Naive thymus-derived CD8-positive, alpha-beta T cell (primary cell): ENCODE data around the gene TPTE2. TPM values are rescaled to one million over a fixed set of nuclear protein-coding genes. Genes with fewer than 3 reads are reported as not detected.

Experiments
- ATAC-seq, 2 donors: fragments of 150-1000 bp; cut with Tn5 transposase in 1 of 2; sonication (Bioruptor Pico), chemical (Tn5 transposase) in 1 of 2; 1 replicate in 1 of 2; 2 replicates in 1 of 2; pipeline ENCODE4 v1.10.0; 2021; ENCODE audit warnings: mild to moderate bottlenecking in 2 of 2, moderate library complexity in 2 of 2
- POLR2A ChIA-PET: fragments of 350-600 bp; sonication (Branson Sonifier 250); formaldehyde crosslinking; loops from one replicate; lab custom pipeline; 2021; ENCODE audit warnings: antibody characterized with exemption; lab: Charles Lee
- DNase-seq, 10 donors: peaks; one replicate each; pipeline versions ENCODE4 v3.0.0 to v3.0.0-alpha.2; 2020 to 2022
- H3K27ac Mint-ChIP-seq, 10 donors: one replicate each; pipeline ENCODE4 v1.8.0; 2020 to 2022; ENCODE audit warnings: mild to moderate bottlenecking in 10 of 10, mixed read lengths in 10 of 10, moderate library complexity in 4 of 10, inconsistent platforms in 1 of 10
- H3K27me3 Mint-ChIP-seq, 5 donors: one replicate each; pipeline ENCODE4 v1.8.0; 2021 to 2022; ENCODE audit warnings: mixed read lengths in 5 of 5
- H3K36me3 Mint-ChIP-seq, 3 donors: one replicate each; pipeline ENCODE4 v1.8.0; 2020 to 2022; ENCODE audit warnings: mixed read lengths in 3 of 3, mild to moderate bottlenecking in 2 of 3, inconsistent platforms in 1 of 3
- H3K4me1 Mint-ChIP-seq, 4 donors: one replicate each; pipeline ENCODE4 v1.8.0; 2021 to 2022; ENCODE audit warnings: mixed read lengths in 4 of 4
- H3K4me3 Mint-ChIP-seq, 10 donors: one replicate each; pipeline ENCODE4 v1.8.0; 2020 to 2022; ENCODE audit warnings: mild to moderate bottlenecking in 10 of 10, mixed read lengths in 10 of 10, moderate library complexity in 6 of 10, inconsistent platforms in 1 of 10
- H3K9me3 Mint-ChIP-seq, 9 donors: one replicate each; pipeline ENCODE4 v1.8.0; 2020 to 2022; ENCODE audit warnings: mixed read lengths in 9 of 9, mild to moderate bottlenecking in 3 of 9, inconsistent platforms in 1 of 9, moderate library complexity in 1 of 9
- polyA plus RNA-seq, 3 donors: library from polyadenylated mRNA; unstranded; fragments of 300-500 nt; fragmentation: Illumina TruSeq; gene quantifications; one replicate each; pipeline ENCODE4 v1.2.3, GENCODE V29; 2021
- total RNA-seq, 8 experiments: library from RNA in 2 of 8; stranded (reverse) in 2 of 8; gene quantifications; one replicate each; pipeline ENCODE4 v1.2.3 and lab custom pipeline; 2021 to 2026

TPTE2 gene
- total and polyA plus RNA-seq, 5 experiments from 2014 or later: 0.17 to 0.31 TPM; not detected in 3

GRCh38 chr13:19382111-19382510 is 179.2 kb downstream of the TPTE2 start:
- H3K4me1 Mint-ChIP-seq: no peaks in the 10 kb centered on the region
- peaks cover 0 to 4% (median 0%) of the 10 kb centered on the region in 3 donors for H3K36me3 Mint-ChIP-seq
- POLR2A ChIA-PET: no interaction called here
- ATAC-seq (no peak), DNase-seq (no peak)
- H3K27me3 Mint-ChIP-seq: peaks cover 0 to 9% (median 0%) of the 10 kb centered on the region in 5 donors
- no peak overlapping the region for H3K27ac Mint-ChIP-seq
- H3K4me3 Mint-ChIP-seq: no peak overlapping the region
- H3K9me3 Mint-ChIP-seq: peaks cover 0 to 2% (median 0%) of the 10 kb centered on the region in 9 donors

Other genes with a start within 250 kb of the TPTE2 start
- gene MPHOSPH8, start 72.1 kb upstream of the TPTE2 start, total RNA-seq: 100 to 1,000 TPM; 107 to 112 TPM
- 10 to 100 TPM in 2 of 3 donors, 1 to 10 TPM in 1; 8.6 to 17.8 (median 14.4) TPM for gene MPHOSPH8, start 72.1 kb upstream of the TPTE2 start, polyA plus RNA-seq
- 10 to 100 TPM; 97.9 to 99.4 TPM for gene PSPC1, start 221.4 kb upstream of the TPTE2 start, total RNA-seq
- 10 to 100 TPM; 23.4 to 34.1 (median 26.7) TPM for gene PSPC1, start 221.4 kb upstream of the TPTE2 start, polyA plus RNA-seq